Bronchial epithelial cell (primary cell): Measurements from ENCODE around the gene RSAD1. TPM values are rescaled to one million over a fixed set of nuclear protein-coding genes. Genes with fewer than 3 reads are reported as not detected.

Experiments
- DNase-seq: peaks from one replicate; pipeline ENCODE4 v3.0.0-alpha.2; 2010; ENCODE audit warnings: low read depth
- FAIRE-seq: peaks from 2 replicates; lab custom pipeline; 2011; peaks lifted over from hg19 to GRCh38; lab: Jason Lieb, UNC
- H3K27me3 ChIP-seq: 2 replicates; pipeline ENCODE4 v1.5.1; 2011; ENCODE audit warnings: low read length; ENCODE audit not compliant: control insufficient read depth, insufficient read depth
- H3K36me3 ChIP-seq: 2 replicates; pipeline ENCODE4 v1.5.1; 2011; ENCODE audit warnings: low read length; ENCODE audit not compliant: control insufficient read depth, insufficient read depth
- H3K4me3 ChIP-seq: 2 replicates; pipeline ENCODE4 v1.5.1; 2011; ENCODE audit warnings: mild to moderate bottlenecking, low read depth, low read length, control low read depth
- CTCF ChIP-seq: IDR thresholded peaks from 2 replicates; pipeline ENCODE4 v1.5.1; 2011; ENCODE audit warnings: mild to moderate bottlenecking, moderate library complexity, low read length, control low read depth, inconsistent platforms; ENCODE audit not compliant: insufficient read depth, severe bottlenecking
- total RNA-seq: library from RNA; depleted of rRNA; stranded (reverse); fragments of >200 nt; gene quantifications from 2 replicates; pipeline ENCODE4 v1.2.1, GENCODE V29; 2014

Gene RSAD1
- total RNA-seq, 1 donor from 2014 or later = 14.2 TPM

- DNase-seq (no peak), FAIRE-seq (no peak)
- Histone ChIP-seq H3K4me3 (no peak within 1 kb of the TSS), H3K36me3 (peaks cover 2% of the 10 kb centered on the region), H3K27me3 (peaks cover 8% of the 10 kb centered on the region)
- TF ChIP-seq CTCF = no peak
These were observed 10.1 kb upstream of the RSAD1 start, which contains the start of gene CHAD for GRCh38 chr17:50468304-50469207. TSS of gene CHAD (minus strand) at chr17:50468880. CDS start at chr17:50468813, 67 bp downstream.

- no peak for TF ChIP-seq CTCF
- no peak for DNase-seq
- H3K27me3 ChIP-seq = peaks cover 8% of the 10 kb centered on the region
- no peak overlapping the region for H3K4me3 ChIP-seq
- no peak for FAIRE-seq
- peaks cover 1% of the 10 kb centered on the region for H3K36me3 ChIP-seq
These were observed 9.5 kb upstream of the RSAD1 start for GRCh38 chr17:50469208-50469605.

GRCh38 chr17:50469671-50470305 lies 8.9 kb upstream of the RSAD1 start:
- Histone ChIP-seq H3K27me3 (peaks cover 8% of the 10 kb centered on the region), H3K4me3 (no peak overlapping the region), H3K36me3 (peaks cover 1% of the 10 kb centered on the region)
- DNase-seq (no peak), FAIRE-seq (no peak)
- no peak for TF ChIP-seq CTCF

- Histone ChIP-seq H3K4me3 (no peak overlapping the region), H3K36me3 (no peaks in the 10 kb centered on the region), H3K27me3 (peaks cover 8% of the 10 kb centered on the region)
- DNase-seq (no peak), FAIRE-seq (no peak)
- no peak for TF ChIP-seq CTCF
These were observed 8.2 kb upstream of the RSAD1 start for GRCh38 chr17:50470426-50470825.

GRCh38 chr17:50471009-50471905 lies 7.4 kb upstream of the RSAD1 start:
- no peak overlapping the region for H3K4me3 ChIP-seq
- TF ChIP-seq CTCF = no peak
- DNase-seq (no peak), FAIRE-seq (no peak)
- H3K36me3 ChIP-seq = no peaks in the 10 kb centered on the region
- peaks cover 8% of the 10 kb centered on the region for H3K27me3 ChIP-seq
